Mucosa of gallbladder (tissue), 1 donor: ENCODE measurements around the gene OPHN1. TPM values are rescaled to one million over a fixed set of nuclear protein-coding genes. Genes with fewer than 3 reads are reported as not detected.
"Not testable (repeated sequence)": the region's sequence is repeated elsewhere in the genome, so short reads cannot be mapped to it uniquely, and the experiment has no call there.

Experiments
- DNase-seq: peaks from one replicate; pipeline ENCODE4 v3.0.0-alpha.2; 2020; ENCODE audit warnings: low spot score
- total RNA-seq: library from RNA; stranded (reverse); gene quantifications from one replicate; pipeline ENCODE4 v1.2.1, GENCODE V29; 2021
- donor health status: DM: no; HTN: no; CAD: no.

The OPHN1 gene
- total RNA-seq, 1 donor from 2014 or later = 7.6 TPM

GRCh38 chrX:68363984-68364383 lies 69.3 kb downstream of the OPHN1 start:
- DNase-seq = no peak

GRCh38 chrX:68358679-68359078 lies 74.6 kb downstream of the OPHN1 start:
- DNase-seq = no peak

GRCh38 chrX:68355629-68355920 lies 77.7 kb downstream of the OPHN1 start:
- no peak for DNase-seq

DNA sequence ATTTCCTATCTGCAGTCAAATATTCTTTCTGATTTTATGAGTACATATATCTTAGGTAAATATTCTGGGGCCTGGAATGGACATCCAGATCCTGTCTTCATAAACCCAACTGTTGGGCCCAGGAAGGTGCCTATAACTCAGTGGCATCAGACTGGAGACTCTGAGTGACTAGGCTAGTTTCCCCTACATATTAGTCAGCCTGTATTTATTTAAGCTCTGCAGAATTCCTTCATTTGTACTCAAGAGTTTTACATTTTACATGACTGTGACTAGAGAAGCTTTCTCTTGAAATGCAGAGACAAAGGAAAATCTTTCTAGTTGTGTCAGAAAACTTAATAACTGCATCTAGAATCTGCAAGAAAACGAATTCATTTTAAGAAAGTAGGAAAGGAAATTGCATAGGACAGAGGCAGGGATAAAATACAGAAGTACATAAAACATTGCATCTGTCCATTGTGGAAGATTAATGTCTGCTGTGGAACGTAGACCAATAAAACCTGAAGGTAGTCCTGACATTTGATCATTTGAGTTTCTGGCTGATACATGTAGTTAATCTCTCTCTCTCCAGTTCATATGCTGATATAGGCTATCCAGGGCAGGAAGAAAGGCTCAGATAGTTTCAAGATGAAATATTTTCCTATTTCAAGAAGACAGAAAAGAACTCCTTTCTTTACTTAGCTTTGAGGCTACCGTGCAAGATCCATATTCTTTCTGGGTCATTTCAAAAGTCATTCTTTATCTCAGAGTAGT lies 78.2 kb downstream of the OPHN1 start:
- DNase-seq = no peak

DNA sequence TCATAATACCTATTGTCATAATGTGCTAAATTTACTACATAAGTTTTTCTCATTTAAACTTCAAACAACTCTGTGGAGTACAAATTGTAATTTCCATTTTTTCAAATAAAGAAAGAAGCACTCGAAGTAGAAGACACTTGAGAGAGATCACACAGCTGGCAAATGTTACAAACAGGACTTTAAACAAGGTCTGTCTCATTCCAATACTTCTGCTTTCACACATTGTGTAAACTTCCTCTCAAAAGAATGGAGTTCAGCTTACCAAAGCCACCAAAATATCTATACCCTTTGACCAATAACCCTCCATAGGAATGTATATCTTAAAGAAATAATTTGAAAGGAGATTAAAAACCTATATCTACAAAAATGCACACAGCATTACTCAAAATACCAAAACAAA lies 88.3 kb downstream of the OPHN1 start:
- no peak for DNase-seq

GRCh38 chrX:68343551-68343950 lies 89.7 kb downstream of the OPHN1 start:
- no peak for DNase-seq

- no peak for DNase-seq
These were observed 101.0 kb downstream of the OPHN1 start for GRCh38 chrX:68332201-68332731.

GRCh38 chrX:68326841-68327240 lies 106.5 kb downstream of the OPHN1 start:
- DNase-seq = not testable (repeated sequence)

- no peak for DNase-seq
These were observed 125.5 kb downstream of the OPHN1 start for GRCh38 chrX:68307769-68308168.

DNA sequence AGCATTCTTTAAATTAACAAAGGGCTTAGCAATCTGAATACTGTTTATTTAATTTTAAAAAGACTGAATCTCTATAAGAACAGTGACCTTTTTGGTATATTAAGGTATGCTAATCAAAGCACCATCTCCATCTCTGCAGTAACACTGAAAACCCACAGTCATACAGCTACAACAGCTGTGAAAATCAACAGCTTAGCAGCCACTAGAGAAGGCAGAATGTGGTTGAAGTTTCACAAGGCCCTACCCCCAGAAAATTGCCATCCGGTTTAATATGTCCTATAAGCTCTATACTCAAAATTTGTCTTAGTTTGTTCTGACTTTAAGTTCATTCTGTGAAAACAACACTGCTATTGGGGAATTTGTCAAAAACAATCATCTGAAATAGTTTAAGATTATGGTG lies 128.7 kb downstream of the OPHN1 start:
- DNase-seq = no peak

DNA sequence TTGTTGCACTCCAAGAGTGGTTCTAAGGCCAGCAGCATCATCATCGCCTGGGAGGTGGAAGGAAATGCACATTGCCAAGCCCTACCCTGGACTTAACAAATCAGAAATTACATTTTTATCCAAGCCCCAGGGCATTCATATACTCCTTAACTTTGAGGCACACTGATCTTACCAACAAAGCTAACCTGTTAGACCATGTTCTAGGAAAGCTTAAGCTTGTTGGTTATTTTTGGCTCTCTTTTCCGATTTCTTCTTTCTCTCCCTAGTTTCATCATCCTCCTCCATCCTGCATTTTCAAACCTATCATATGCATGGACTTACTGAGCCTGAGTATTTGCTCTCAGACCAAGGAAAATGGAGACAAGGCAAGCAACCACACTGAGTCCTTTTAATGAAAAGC lies 133.4 kb downstream of the OPHN1 start:
- DNase-seq = no peak

DNA sequence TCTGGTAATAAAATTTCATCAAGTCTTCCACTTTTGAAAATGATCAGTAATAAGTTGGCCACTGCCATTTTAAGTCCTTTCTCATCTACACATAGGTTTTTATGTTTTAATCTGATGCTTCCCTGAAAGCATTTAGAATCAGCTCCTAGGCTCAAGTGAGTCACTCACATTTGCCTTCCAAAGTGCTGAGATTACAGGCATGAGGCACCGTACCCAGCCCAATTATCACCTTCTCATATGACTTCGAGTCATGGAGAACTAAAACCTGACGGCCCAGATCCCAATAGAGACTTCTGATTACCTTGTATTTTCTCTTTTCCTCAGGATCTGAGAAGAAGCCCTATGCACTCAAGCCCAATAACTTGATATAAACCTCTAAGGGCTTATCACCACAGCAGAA lies 140.8 kb downstream of the OPHN1 start:
- DNase-seq = no peak

GRCh38 chrX:68288127-68288526 lies 145.2 kb downstream of the OPHN1 start:
- DNase-seq = no peak

GRCh38 chrX:68287419-68287818 lies 145.9 kb downstream of the OPHN1 start:
- DNase-seq = no peak

DNA sequence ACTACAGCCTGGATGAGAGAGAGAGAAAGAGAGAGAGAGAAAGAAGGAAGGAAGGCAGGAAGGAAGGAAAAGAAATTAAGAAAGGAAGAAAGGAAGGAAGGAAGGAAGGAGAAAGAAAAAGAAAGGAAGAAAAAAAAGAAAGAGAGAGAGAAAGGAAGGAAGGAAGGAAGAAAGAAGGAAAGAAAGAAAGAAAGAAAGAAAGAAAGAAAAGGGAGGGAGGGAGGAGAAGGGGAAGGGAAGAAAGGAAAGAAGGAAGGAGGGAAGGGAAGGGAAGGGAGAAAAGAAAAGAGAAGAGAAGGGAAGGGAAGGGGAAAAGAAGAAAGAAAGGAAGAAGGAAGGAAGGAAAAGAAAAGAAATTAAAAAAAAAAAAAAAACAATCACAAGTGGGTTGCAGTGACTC lies 146.3 kb downstream of the OPHN1 start:
- no peak for DNase-seq

DNA sequence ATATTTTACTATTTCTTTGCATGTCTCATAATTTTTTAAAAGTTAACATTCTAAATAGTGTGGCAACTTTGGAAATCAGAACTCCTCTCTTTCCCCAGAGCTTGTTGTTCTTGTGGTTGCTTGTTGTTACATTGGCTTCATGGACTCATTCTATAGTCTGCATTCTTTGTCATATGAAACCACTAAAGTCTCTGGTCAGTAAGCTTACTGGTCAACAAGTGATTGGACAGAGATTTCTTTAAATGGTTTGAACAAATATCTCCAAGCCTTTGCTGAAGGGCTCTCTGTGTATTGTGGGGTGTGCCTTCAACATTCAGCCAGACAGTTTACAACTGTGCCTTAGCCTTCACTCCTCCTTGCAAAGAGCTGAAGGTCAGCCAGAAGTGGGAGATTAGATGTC lies 147.2 kb downstream of the OPHN1 start:
- no peak for DNase-seq

DNA sequence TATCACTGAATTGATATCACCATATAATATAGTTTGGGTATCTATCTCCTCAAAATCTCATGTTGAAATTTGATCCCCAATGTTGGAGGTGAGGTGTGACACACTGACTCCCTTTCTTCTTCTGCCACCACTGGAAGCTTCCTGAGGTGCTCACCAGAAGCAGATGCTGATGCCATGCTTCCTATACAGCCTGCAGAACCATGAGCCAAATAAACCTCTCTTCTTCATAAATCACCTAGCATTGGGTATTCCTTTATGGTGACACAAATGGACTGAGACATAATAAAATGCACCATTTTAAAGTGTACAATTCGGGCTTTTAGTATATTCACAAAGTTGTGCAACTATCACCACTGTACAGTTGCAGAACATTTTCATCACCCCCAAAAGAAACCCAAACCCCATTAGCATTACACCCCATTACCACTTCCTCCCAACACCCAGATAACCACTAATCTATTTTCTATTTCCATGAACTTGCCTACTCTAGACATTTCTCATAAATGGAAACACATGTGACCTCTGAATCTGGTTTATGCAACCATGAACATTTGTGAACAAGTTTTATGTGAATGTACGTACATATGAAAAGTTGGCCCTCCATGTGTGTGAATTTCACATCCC lies 148.9 kb downstream of the OPHN1 start:
- DNase-seq = no peak

DNA sequence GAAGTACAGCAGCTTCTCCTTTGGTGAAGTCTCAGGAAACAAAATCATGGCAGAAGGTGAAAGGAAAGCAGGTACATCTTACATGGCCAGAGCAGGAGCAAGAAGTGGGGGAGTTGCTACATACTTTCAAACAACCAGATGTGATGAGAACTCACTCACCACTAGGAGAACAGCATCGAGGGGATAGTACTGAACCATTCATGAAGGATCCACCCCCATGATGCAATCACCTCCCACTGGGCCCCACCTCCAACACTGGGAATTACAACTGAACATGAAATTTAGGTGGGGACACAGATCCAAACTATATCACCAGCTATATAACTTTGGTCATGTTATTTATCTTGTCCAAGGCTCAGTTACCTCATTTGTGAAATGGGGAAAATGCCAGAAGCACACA lies 159.4 kb downstream of the OPHN1 start:
- DNase-seq = no peak

- not testable (repeated sequence) for DNase-seq
These were observed 168.5 kb downstream of the OPHN1 start for GRCh38 chrX:68264793-68265192.

GRCh38 chrX:68261060-68261672 lies 172.1 kb downstream of the OPHN1 start:
- peak; percentile 11 for DNase-seq

GRCh38 chrX:68256990-68257389 lies 176.3 kb downstream of the OPHN1 start:
- no peak for DNase-seq

DNA sequence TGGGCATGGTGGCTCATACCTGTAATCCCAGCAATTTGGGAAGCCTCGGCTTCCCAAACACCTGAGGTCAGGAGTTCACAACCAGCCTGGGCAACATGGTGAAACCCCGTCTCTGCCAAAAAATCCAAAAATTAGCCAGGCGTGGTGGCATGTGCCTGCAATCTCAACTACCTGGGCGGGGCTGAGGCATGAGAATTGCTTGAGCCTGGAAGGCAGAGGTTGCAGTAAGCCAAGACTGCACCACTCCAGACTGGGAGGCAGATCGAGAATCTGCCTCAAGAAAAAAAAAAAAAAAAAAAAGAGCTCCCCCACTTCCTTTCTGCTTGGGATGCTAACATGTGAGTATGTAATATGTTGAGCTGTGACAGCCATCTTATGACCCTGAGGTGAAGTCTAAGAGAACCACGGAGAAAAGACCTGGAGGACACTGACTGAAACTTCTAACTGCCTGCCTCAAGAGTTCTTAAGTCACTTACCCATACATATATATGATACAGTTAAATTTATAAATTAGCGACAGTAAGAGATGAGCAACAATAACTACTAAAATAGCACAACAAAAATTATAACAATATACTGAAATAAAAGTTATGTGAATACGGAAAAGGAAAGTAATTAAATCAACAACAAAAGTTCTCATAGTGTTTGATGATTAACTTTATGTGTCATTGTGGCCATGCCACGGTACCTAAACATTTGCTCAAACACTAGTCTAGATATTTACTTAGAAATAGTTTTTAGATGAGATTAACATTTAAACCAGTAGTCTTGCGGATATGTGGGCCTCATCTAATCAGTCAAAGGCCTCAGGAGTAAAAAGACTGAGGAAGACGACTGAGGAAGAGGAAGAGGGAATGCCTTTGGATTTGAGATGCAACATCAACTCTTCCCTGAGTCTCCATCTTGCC lies 178.3 kb downstream of the OPHN1 start:
- DNase-seq = no peak
